Kidney capillary endothelial cell (primary cell): ENCODE results near the gene FMN2.
"Not testable (repeated sequence)": the region's sequence is repeated elsewhere in the genome, so short reads cannot be mapped to it uniquely, and the experiment has no call there.

ENCODE experiments used
- DNase-seq: peaks from one replicate; pipeline ENCODE4 v3.0.0-alpha.2; 2018; ENCODE audit warnings: low spot score

The FMN2 gene

DNA sequence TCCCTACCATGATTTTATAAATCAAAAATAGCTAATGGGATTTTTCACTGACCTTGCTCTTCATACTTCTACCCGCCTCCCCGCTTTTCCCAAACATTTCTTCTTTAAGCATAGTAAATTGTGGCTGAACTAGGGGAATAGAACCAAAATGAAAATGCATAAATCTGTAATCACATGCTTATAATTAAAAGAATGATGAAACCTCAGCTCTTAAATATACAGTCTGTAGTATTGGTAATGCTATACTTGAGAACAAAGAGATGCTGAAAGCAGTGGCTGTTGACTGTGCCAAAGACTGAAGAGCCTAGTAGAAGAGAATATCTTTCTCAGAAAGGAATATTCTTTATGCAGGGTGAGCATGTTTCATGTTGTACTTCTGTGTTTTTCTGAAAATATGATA is 271.1 kb downstream of the FMN2 start:
- DNase-seq: no peak

GRCh38 chr1:240363315-240363714 is 271.6 kb downstream of the FMN2 start:
- no peak for DNase-seq

- no peak for DNase-seq
Observed at GRCh38 chr1:240363914-240364313, 272.2 kb downstream of the FMN2 start.

- no peak for DNase-seq
Observed at GRCh38 chr1:240366636-240367035, 275.0 kb downstream of the FMN2 start.

DNA sequence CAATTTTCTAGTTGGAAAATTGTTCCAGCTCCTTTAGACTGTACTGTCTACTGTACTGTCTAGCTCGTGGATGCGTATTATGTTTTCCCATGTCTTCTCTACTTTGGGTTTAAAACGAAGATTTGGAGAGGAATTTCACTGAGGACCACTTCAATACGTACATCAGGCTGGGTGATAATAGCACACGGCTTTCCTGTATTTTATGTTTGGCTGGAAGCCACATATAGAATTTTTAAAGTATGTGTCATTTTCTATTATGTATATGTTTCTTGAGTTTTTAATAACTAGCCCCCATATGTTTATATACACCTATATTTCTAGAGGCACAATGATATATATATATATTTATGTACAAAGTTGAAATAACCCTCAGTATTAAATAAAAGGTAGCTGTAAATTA is 293.9 kb downstream of the FMN2 start:
- DNase-seq: no peak

DNA sequence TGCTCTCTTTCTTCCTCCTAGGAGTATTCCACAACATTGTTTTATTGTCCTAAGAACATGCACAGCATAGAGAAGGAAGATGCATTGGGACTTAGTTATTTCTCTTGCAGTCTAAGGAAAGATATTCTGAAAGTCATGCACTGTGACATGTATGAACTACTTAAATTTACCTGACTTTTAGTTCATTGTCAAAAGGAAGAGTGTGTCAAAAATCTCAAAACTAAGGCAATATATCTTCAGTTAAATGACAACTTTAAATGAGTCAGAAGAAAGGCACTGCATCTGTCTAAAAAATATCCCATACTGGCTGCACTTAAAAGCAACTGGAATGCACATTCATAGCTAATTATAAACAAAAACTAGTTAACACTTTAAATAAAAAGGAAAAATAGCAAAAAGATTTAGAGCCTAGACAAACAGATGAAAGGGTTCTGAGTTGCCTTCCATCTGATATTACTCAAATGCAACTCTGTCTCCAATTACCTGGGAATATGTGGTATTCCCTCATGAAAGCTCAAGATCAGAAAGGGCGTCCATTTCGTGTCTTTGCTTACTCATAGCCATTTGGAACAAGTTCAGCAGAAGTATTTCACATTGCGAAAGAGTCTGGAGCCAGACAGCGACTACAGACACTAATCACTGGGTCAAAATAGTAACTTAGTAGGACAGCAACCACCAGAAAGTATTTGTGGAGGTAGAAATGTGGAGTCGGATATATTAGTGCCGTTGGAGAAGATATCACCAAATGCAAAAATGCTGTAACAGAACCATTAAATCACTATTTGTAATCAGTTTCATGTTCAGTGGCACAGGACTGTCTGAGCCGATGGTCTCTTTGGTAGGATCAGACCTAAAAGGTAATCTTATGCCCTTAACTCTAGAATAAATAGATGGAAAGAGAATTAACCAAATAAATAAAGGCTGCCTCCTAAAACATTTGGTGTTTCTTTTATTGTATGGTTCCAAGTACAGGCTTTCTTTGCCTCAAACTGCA is 294.6 kb downstream of the FMN2 start:
- DNase-seq: no peak

DNA sequence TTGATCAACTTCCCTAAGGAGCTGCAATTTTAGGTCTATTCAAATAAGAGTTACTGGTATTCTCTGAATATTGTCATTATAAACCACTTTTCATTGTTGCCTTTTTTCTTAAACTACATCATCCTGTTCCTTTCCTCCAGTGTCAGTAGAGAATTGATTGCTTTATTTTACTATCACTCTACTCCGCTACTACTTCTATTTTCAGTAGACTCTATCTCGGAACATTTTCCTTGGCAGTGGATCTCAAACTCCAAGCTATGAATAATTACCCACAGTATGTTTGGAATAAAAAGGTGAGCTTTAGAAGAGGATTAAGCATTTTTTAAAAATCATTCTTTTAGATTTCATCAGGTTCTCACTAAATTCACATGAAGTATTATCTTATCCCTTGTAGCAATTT is 295.4 kb downstream of the FMN2 start:
- no peak for DNase-seq

DNA sequence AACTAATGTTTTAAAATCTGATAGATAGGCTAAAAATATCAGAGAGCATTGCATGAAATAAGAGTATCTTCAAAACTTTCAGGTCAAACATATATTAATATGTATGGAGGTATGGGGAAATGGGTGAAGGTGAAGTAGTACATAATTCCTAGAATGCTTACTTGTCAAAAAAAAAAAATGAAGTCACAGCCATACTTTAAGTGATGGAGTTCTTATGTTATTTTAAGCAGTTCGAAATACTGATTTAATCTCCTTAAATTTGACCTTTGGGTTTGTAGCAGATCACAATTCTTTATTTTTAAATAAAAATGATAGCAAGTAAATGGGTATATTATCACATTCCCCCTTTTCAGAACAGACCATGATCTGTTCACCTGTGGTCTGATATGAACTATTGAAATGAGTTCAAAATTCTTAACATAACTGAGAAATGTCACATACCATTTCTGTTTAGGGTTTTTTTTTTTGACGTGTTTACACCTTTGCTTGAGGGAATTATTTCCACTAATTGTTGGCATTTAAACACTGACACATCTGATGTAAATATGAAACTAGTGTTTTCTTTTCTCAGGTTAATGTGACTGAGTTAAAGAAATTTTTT is 300.1 kb downstream of the FMN2 start:
- DNase-seq: no peak

GRCh38 chr1:240394353-240394752 is 302.7 kb downstream of the FMN2 start:
- no peak for DNase-seq

DNA sequence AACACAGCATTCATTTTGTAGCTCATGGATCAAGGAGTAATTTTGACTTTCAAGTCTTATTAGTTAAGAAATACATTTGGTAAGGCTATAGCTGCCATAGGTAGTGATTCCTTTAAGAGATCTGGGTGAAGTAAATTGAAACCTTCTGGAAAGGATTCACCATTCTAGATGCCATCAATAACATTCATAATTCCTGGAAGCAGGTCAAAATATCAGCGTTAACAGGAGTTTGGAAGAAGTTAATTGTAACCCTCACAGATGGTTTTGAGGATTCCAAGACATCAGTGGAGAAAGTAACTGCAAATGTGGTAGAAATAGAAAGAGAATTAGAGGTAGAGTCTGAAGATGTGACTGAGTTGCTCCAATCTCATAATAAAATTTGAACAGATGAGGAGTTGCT is 303.7 kb downstream of the FMN2 start:
- no peak for DNase-seq

DNA sequence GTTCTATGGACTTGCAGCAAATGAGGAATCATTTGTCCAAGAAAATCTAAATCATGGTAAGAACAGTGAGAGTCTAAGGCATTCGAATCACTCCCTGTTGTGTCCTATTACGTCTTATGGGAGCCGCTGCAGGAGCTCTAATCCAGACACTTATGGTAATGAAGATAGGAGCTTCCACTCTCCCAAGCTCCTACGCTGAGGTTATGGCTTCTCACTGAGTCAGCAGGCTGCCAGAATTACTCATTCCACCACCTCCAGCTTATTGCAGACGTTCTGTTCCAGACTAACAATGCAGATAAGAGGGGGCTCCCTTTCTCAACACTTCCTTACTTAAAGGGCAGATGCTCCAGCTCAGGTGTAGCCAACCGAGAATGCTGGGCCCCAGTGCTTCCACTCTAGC is 307.7 kb downstream of the FMN2 start:
- DNase-seq: no peak

- DNase-seq: no peak
Observed at GRCh38 chr1:240401731-240402130, 310.0 kb downstream of the FMN2 start.

GRCh38 chr1:240402326-240402725 is 310.6 kb downstream of the FMN2 start:
- no peak for DNase-seq

GRCh38 chr1:240404286-240404685 is 312.6 kb downstream of the FMN2 start:
- no peak for DNase-seq

DNA sequence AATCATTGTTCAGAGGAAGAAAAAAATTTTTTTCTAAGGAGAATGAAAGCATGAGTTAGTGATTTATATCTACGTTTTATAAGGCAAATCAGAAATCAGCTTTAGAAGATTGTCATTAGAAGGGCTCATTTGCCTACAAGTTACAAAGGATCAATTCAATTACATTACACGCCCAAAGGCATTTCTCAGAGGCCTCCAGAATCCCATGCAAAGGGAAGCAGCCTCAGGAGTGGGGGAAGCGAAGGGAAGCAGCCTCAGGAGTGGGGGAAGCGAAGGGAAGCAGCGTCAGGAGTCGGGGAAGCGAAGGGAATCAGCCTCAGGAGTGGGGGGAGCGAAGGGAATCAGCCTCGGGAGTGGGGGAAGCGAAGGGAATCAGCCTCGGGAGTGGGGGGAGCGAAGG is 314.1 kb downstream of the FMN2 start:
- DNase-seq: no peak

DNA sequence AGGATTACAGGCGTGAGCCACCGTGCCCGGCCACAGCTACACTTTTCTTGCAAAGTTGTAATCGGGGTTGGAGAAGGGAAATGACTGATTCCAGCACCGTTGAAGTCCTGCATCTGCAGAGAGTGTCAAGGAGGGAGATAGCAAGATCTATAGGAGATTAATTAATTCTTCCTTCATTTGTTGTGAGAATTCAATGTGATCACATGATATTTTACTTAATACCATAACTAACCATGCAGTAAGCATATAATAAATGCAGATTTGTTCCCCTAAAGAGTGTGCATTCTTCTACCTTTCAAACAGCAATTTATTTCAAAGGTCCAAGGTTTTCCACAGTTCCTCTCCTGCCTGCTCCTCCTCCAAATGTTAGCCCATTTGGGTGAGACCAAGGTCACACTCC is 315.7 kb downstream of the FMN2 start:
- no peak for DNase-seq

DNA sequence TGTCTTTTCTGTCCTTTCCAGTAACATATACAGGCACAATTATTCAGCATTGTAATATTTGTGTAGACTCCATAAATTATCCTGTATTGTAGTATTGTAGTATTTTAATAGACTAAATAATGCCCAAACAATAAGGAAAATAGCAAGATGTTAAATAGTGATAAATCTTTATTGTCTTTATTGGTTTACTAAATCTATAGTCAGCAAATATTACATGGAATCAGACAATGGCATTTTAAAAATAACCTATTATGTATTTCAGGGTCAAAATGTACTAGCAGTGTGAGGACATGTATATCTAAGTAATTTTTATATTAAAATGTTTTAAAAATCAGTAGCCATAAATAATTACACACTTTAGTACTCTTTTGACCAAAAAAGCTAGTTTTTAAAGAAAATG is 317.9 kb downstream of the FMN2 start:
- DNase-seq: no peak

- DNase-seq: no peak
Observed at GRCh38 chr1:240413732-240414131, 322.0 kb downstream of the FMN2 start.

DNA sequence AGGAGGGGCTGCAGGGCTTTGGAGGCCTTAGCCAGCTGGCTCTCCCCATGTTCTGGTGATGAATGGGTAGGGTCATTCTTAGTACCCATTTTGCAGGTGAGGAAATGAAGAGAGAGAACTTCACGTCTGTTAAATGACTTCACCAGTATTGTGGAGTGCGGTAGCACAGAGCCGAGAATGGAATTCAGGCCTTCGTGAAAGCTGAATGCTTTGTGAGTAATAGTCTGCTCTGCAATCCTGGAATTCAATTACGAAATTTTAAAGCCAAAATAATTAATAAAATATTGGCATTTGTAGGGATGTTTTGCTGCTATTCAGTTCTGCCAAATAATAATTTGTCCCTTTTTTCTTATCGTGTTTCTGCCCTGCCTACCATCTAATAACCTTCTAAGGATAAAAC is 322.6 kb downstream of the FMN2 start:
- no peak for DNase-seq

GRCh38 chr1:240415011-240415410 is 323.3 kb downstream of the FMN2 start:
- DNase-seq: not testable (repeated sequence)

- DNase-seq: no peak
Observed at GRCh38 chr1:240415532-240415931, 323.8 kb downstream of the FMN2 start.

DNA sequence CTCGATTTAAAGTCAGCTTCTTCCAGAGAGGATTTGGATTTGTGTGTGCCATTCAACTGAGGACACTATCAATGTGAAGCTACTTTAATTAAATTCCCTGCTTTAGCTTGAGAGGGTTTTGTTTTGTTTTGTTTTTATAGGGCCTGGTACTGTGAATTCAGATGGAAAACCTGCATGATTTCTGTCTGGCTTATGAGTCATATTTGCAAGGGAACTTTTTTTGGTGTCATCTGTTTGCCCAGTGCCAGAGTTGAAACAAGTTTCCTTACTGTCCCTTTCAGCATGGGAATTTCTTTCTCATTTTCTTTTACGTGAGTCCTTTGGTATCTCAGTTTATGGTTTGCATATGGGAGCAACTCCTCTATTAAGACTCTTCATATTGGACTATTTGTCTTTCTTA is 325.6 kb downstream of the FMN2 start:
- DNase-seq: no peak

DNA sequence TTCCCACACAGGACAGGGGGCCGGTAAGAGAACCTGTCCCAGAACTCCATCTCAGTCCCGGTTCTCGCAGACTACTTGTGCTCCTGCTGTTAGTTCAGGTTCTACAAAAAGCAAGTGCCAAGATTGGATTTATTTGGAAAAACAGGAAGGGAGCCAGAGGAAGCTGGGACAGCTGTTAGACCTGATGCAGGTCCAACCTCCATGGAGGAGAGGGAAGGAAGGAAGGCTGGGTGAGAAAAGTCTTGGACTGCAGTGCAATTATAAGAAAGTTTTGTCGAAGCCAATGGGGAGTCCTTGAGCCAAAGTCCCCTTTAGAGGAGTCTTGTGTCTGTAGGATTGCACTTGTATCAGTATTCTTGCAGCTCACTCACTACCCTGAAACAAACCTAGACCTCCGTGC is 329.1 kb downstream of the FMN2 start:
- no peak for DNase-seq
